HepG2 (cell line): ENCODE results near the gene EFCAB8. TPM values are rescaled to one million over a fixed set of nuclear protein-coding genes. Genes with fewer than 3 reads are reported as not detected.

ENCODE experiments used
- ATF7 ChIP-seq, 2 experiments: fragments of 450-650 bp in 1 of 2; sonication (generic) in 1 of 2; formaldehyde crosslinking in 1 of 2; IDR thresholded peaks; 2 replicates each; pipeline versions ENCODE4 v1.4.0 to v1.6.1; 2016 to 2020; ENCODE audit warnings: antibody characterized with exemption in 1 of 2, mild to moderate bottlenecking in 1 of 2, missing genetic modification reagents in 1 of 2
- KDM1A ChIP-seq: IDR thresholded peaks from 2 replicates; pipeline ENCODE4 v1.6.1; 2016; ENCODE audit warnings: missing compliant biosample characterization
- KDM5A ChIP-seq: fragments of 200-600 bp; sonication (generic); IDR thresholded peaks from 2 replicates; pipeline ENCODE4 v1.7.0; 2018; ENCODE audit warnings: antibody characterized with exemption, mild to moderate bottlenecking, low read length, borderline replicate concordance
- MYC ChIP-seq: sonication (generic); formaldehyde crosslinking; IDR thresholded peaks from 2 replicates; pipeline ENCODE4 v1.9.0; 2021; ENCODE audit warnings: missing genetic modification reagents, borderline replicate concordance
- SMAD1 ChIP-seq: sonication (generic); formaldehyde crosslinking; IDR thresholded peaks from 2 replicates; pipeline ENCODE4 v1.4.0; 2020; ENCODE audit warnings: missing genetic modification reagents, low read depth, mild to moderate bottlenecking, borderline replicate concordance
- SNAI1 ChIP-seq: sonication (generic); formaldehyde crosslinking; IDR thresholded peaks from 2 replicates; pipeline ENCODE4 v1.5.0; 2020; ENCODE audit warnings: mild to moderate bottlenecking, missing genetic modification reagents, borderline replicate concordance
- SP5 ChIP-seq: IDR thresholded peaks from 2 replicates; pipeline ENCODE4 v1.6.1; 2016; ENCODE audit warnings: low read depth, borderline replicate concordance
- ZNF280D ChIP-seq: sonication (generic); formaldehyde crosslinking; IDR thresholded peaks from 2 replicates; pipeline ENCODE4 v1.5.1; 2020; ENCODE audit warnings: mild to moderate bottlenecking, missing genetic modification reagents
- ZNF558 ChIP-seq: sonication (generic); formaldehyde crosslinking; IDR thresholded peaks from 2 replicates; pipeline ENCODE4 v1.9.0; 2022; ENCODE audit warnings: mild to moderate bottlenecking, missing genetic modification reagents, borderline replicate concordance
- ZSCAN12 ChIP-seq: sonication (generic); formaldehyde crosslinking; IDR thresholded peaks from 2 replicates; pipeline ENCODE4 v1.9.0; 2021; ENCODE audit warnings: mild to moderate bottlenecking, missing genetic modification reagents
- polyA plus RNA-seq, 8 experiments: library from polyadenylated mRNA; depleted of rRNA in 3 of 8; stranded (reverse) in 7 of 8; unstranded in 1 of 8; fragments of >200 nt; fragmentation: Illumina TruSeq in 4 of 8; extraction: Trizol in 4 of 8; gene quantifications; 2 replicates each; pipeline versions ENCODE4 v1.2.1 to v1.2.3, GENCODE V29; 2011 to 2016; ENCODE audit warnings: low read depth in 4 of 8, missing spikeins in 1 of 8, mixed read lengths in 1 of 8; ENCODE audit not compliant: insufficient read depth in 1 of 8
- total RNA-seq, 5 experiments: library from RNA; depleted of rRNA; stranded (reverse); fragments of >200 nt; fragmentation: Illumina TruSeq; extraction: Trizol; gene quantifications; 2 replicates each; pipeline ENCODE4 v1.2.3, GENCODE V29; 2016; ENCODE audit warnings: low read depth in 1 of 5
- TF ChIP-seq, protein P1 (sequence below): sonication (generic); formaldehyde crosslinking; IDR thresholded peaks from 2 replicates; pipeline ENCODE4 v1.4.0; 2020; ENCODE audit warnings: mild to moderate bottlenecking, missing genetic modification reagents
- TF ChIP-seq, protein P2 (sequence below): sonication (generic); formaldehyde crosslinking; IDR thresholded peaks from 2 replicates; pipeline ENCODE4 v1.9.0; 2021; ENCODE audit warnings: missing genetic modification reagents, borderline replicate concordance

Gene EFCAB8
- total and polyA plus RNA-seq, 2 of the 13 experiments (the other 11 are each of a cell fraction or from before 2014, with no cell fraction given), result 0.15 to 0.22 TPM

DNA sequence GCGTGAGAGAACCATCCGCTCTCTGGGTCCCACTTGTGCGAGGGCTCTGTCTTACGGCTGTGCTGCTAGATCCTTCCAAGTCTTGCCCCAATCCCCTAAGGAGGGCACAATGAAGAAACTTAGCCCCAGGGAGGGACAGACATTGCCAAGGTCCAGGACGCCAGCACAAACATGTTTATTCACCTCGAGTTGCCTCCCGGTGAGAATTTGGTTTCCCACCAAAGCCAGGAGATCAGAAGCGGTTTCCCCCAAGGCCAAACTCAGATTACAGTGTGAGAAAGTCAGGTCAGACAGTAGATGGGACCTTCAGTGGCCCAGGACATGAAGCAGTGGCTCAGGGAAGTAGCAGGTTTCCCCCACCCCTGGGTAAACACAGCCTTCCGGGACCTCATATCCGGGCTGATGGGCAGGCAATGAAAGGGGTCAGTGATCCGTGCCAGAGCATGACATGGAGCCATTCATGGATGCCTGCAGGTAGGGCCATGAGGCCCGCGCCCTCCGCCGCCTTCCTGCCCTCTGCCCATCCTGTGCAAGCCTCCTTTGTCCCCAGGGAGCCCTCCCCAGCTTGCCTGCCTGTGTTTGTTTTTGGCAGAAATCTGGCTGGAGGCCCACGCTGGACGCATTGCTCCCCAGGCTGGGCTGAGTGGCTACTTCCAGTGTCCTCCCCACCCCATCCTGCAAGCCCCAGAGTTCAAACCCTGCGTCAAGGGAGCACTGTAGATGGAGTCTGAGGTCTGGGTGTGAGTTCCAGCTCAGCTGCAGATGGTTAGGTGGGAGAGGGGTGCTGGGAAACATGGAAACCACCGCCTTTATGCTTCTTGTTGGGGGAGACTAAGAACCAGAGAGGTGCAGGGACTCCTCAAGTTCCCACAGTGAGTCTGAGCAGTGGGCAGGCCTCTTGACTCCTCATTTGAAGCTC is 150.8 kb downstream of the EFCAB8 start (continued):
- TF ChIP-seq, protein P1, sequence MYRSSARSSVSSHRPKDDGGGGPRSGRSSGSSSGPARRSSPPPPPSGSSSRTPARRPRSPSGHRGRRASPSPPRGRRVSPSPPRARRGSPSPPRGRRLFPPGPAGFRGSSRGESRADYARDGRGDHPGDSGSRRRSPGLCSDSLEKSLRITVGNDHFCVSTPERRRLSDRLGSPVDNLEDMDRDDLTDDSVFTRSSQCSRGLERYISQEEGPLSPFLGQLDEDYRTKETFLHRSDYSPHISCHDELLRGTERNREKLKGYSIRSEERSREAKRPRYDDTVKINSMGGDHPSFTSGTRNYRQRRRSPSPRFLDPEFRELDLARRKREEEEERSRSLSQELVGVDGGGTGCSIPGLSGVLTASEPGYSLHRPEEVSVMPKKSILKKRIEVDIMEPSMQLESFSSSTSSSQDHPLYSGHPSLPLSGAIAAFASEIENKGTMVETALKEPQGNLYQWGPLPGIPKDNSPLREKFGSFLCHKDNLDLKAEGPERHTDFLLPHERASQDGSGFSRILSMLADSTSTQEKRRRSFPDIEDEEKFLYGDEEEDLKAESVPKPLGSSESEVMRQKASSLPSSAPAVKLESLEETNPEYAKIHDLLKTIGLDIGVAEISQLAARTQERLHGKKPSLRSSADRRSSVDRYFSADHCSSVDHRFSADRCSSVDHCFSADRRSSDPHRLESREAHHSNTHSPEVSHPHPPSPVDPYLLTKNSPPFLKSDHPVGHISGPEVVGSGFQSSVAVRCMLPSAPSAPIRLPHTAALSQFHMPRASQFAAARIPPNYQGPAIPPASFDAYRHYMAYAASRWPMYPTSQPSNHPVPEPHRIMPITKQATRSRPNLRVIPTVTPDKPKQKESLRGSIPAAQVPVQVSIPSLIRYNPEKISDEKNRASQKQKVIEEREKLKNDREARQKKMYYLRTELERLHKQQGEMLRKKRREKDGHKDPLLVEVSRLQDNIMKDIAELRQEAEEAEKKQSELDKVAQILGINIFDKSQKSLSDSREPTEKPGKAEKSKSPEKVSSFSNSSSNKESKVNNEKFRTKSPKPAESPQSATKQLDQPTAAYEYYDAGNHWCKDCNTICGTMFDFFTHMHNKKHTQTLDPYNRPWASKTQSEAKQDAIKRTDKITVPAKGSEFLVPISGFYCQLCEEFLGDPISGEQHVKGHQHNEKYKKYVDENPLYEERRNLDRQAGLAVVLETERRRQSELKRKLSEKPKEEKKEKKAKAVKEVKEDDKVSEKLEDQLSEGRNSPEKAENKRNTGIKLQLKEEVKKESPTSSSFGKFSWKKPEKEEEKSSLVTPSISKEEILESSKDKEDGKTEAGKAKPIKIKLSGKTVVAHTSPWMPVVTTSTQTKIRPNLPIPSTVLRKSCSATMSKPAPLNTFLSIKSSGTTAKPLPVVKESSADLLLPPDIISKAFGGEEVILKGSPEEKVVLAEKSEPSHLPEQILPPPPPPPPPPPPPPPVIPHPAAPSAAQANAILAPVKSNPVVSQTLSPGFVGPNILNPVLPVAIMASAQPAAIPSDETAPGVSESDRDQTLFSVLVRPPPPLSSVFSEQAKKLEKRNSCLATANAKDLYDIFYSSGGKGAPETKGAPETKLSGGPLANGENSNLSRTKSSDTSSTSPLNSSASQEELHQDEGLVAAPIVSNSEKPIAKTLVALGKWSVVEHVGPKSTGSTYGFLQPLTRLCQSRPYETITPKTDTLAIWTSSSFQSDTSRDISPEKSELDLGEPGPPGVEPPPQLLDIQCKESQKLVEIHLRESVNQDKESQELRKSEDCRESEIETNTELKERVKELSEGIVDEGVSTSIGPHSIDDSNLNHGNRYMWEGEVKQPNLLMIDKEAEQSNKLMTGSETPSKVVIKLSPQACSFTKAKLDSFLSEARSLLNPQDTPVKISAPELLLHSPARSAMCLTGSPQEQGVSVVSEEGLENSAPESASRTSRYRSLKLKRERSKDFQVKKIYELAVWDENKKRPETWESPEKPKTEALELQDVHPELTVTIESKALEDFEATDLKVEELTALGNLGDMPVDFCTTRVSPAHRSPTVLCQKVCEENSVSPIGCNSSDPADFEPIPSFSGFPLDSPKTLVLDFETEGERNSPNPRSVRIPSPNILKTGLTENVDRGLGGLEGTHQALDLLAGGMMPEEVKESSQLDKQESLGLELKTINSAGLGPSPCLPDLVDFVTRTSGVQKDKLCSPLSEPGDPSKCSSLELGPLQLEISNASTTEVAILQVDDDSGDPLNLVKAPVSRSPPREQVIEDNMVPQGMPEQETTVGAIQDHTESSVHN (CRISPR knock-in tag), result peak; percentile 100
- TF ChIP-seq SNAI1 (CRISPR knock-in tag) (no peak), ZNF558 (no peak), ATF7 (IDR thresholded peaks at IDR 0.05) (no peak), ATF7 (CRISPR knock-in tag; IDR thresholded peaks at IDR 0.05) (peak; percentile 97), MYC (peak; percentile 97), KDM5A (no peak), SMAD1 (CRISPR knock-in tag) (peak; percentile 99), ZNF280D (CRISPR knock-in tag) (peak; percentile 96; the same call in 1 of the 2 replicates), ZSCAN12 (CRISPR knock-in tag) (no peak), SP5 (peak; percentile 93), KDM1A (peak; percentile 97)
- TF ChIP-seq, protein P2, sequence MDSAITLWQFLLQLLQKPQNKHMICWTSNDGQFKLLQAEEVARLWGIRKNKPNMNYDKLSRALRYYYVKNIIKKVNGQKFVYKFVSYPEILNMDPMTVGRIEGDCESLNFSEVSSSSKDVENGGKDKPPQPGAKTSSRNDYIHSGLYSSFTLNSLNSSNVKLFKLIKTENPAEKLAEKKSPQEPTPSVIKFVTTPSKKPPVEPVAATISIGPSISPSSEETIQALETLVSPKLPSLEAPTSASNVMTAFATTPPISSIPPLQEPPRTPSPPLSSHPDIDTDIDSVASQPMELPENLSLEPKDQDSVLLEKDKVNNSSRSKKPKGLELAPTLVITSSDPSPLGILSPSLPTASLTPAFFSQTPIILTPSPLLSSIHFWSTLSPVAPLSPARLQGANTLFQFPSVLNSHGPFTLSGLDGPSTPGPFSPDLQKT (CRISPR knock-in tag), result 0 out of 2 replicates have a peak, but pooled peaks have one; percentile 54
